ENCODE measurements around the gene SCTR.

DNA sequence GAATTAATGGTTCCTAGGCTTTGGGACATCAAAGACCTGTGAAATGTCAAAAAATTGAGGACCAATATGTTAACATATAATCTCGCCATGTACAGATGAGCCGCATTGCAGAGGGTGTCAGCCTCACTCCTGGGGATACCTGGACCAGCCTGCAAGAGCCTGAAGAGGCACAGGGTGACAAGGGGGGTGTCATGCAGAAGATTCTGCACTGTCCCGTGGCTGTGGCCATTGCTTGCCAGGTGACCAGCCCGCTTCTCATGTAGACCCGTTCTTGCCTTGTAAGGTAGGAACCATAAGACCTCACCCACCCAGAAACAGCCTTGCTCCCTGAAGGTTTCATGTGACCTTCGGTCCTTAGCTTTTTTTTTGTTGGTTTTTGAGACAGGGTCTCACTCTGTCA is 55.2 kb downstream of the SCTR start:
- TF ChIP-seq CTCF (conservative IDR thresholded peaks at IDR 0.05) (no peak), EZH2 (IDR thresholded peaks at IDR 0.05; ENCODE audit: low read depth) (no peak)

Measured in PC-9 (cell line).